ENCODE data around the gene MARS1.

MARS1 gene

GRCh38 chr12:57465747-57466505 lies 21.9 kb upstream of the MARS1 start:
- DNase-seq (ENCODE audit: low read depth) = no peak
- in situ Hi-C loops (cut with HindIII; ENCODE audit: low sequenced_read_pairs) = loop anchor here (25.0 kb wide), 1 partner anchor 154 kb away; no protein-coding TSS in a partner anchor
- TF ChIP-seq CTCF (IDR thresholded peaks at IDR 0.05; ENCODE audit: low read depth, low read length, missing control alignments) = no peak
- H3K4me3 ChIP-seq (ENCODE audit: low read depth, low read length) = no peak overlapping the region

GRCh38 chr12:57467212-57467874 lies 20.5 kb upstream of the MARS1 start:
- in situ Hi-C loops (cut with HindIII; ENCODE audit: low sequenced_read_pairs) = loop anchor here (25.0 kb wide), 1 partner anchor 155 kb away; no protein-coding TSS in a partner anchor
- H3K4me3 ChIP-seq (ENCODE audit: low read depth, low read length) = no peak overlapping the region
- no peak for DNase-seq (ENCODE audit: low read depth)
- TF ChIP-seq CTCF (IDR thresholded peaks at IDR 0.05; ENCODE audit: low read depth, low read length, missing control alignments) = no peak

- no peak overlapping the region for H3K4me3 ChIP-seq (ENCODE audit: low read depth, low read length)
- no peak for TF ChIP-seq CTCF (IDR thresholded peaks at IDR 0.05; ENCODE audit: low read depth, low read length, missing control alignments)
- in situ Hi-C loops (cut with HindIII; ENCODE audit: low sequenced_read_pairs) = loop anchor here (25.0 kb wide), 1 partner anchor 156 kb away; no protein-coding TSS in a partner anchor
- DNase-seq (ENCODE audit: low read depth) = no peak
These were observed 20.0 kb upstream of the MARS1 start for GRCh38 chr12:57467915-57468314.

GRCh38 chr12:57469296-57470164 lies 18.3 kb upstream of the MARS1 start:
- no peak overlapping the region for H3K4me3 ChIP-seq (ENCODE audit: low read depth, low read length)
- DNase-seq (ENCODE audit: low read depth) = no peak
- no peak for TF ChIP-seq CTCF (IDR thresholded peaks at IDR 0.05; ENCODE audit: low read depth, low read length, missing control alignments)
- in situ Hi-C loops (cut with HindIII; ENCODE audit: low sequenced_read_pairs) = loop anchor here (25.0 kb wide), 1 partner anchor 157 kb away; no protein-coding TSS in a partner anchor

GRCh38 chr12:57470286-57470969 lies 17.4 kb upstream of the MARS1 start:
- no peak overlapping the region for H3K4me3 ChIP-seq (ENCODE audit: low read depth, low read length)
- DNase-seq (ENCODE audit: low read depth) = no peak
- TF ChIP-seq CTCF (IDR thresholded peaks at IDR 0.05; ENCODE audit: low read depth, low read length, missing control alignments) = no peak
- in situ Hi-C loops (cut with HindIII; ENCODE audit: low sequenced_read_pairs) = loop anchor here (25.0 kb wide), 1 partner anchor 158 kb away; no protein-coding TSS in a partner anchor

All from astrocyte of the cerebellum (primary cell).